GM20431 (cell line): ENCODE measurements around the gene LRIG1.
"Not testable (repeated sequence)": the region's sequence is repeated elsewhere in the genome, so short reads cannot be mapped to it uniquely, and the experiment has no call there.

Experiments used
- in situ Hi-C: fragments of 300-500 bp; cut with MseI, MboI; formaldehyde crosslinking; loops from one replicate; pipeline ENCODE4 v1.15.0; 2020; ENCODE audit warnings: low sequenced_read_pairs; ENCODE audit not compliant: unreplicated experiment

The LRIG1 gene

DNA sequence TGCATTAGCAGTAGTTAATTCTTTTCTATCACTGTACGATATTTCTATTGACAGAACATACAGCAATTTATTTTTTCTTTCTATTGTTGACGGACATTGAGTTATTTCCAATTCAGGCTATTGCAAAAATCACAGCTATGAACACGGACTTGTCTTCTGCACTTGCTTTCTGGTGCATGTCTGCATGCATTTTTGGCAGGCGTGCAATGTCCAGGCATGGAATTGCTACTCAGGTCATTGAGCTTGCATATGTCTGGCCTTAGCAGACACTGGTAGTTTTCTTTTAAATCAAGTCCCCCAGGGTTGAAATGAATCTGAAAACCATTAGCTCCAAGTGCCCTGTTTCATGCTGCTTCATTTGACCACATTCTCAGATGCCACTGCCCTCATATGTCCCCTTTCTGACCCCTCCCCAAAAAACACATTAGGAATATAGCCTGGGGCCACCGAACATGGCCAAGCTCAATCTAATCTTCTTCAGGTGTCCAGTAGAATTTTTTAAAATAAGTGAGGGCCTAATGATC lies 72.8 kb downstream of the LRIG1 start:
- in situ Hi-C loops = no loop called here

DNA sequence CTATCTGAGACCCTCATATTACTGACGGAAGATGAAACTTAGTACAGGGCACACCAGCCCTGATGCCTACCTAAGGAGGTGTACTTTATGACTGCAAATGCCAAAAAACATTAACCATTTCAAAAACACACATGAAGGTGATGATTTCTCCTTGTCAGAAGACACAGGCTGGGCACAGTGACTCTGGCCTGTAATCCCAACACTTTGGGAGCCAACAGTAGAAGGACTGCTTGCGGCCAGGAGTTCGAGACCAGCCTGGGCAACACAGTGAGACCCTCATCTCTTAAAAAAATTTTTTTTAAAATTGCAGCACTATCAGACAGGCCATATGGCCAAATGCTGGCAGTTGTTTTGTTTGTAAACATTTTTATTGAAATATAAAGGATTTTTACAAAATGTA lies 73.5 kb downstream of the LRIG1 start:
- in situ Hi-C loops = no loop called here

DNA sequence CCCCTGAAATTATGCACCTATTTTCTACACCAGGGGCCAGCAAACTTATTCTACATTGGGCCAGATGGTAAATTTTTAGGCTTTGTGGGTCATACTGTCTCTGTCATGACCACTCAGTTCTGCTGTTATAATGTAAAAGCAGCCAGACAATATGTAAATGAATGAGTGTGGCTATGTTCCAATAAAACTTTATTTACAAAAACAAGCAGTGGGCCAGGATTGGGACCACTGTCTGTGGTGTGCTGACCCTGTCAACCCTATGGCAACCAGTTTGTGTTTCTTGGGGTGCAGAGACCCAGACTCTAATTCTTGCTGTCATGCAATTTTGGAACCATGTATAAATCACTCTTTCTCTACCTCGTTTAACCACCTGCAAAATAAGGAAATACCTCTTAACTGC lies 74.7 kb downstream of the LRIG1 start:
- in situ Hi-C loops = no loop called here

DNA sequence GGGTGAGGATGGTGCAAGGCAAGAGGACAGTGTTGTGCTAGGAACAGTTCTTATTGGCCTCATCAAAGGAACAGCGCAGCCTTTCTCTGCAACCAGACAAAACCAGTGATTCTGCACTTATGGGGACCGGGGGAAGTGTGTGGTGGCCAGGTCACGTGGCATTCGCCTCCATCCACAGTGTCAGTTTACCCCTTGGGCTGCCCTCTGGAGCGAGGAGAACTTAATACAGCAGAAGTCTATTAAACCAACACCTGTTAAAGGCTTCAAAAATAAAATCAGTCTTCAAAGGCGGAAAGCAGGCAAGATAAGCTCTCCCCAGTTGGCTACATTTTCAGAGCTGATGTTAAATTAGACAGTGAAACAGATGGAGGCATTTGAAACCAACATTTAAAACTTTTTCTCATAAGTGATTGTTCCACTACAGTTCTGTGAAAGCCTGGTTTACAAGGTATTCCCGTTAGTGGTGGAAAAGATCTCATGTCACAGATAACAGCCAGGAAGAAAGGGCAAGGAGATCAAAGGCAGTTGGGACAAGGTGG lies 75.2 kb downstream of the LRIG1 start:
- in situ Hi-C loops = no loop called here

DNA sequence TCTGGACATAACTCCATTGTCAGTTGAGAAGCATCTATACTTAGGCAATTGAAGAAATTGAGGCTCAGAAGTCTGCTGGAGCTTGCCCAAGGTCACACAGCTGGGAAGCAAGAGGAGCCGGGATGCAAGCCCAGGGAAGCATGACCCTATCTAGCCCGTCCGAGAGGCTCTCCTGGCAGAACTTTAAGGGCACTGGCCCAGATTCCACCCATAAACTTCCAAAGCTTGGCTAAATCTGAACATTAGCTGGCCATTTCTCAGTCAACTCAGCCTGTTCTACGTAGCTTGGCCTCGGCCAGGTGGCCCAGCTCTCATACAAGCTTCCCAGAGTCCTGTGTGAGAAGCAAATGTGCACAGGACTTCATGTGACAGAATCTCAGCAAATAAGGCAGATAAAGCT lies 75.8 kb downstream of the LRIG1 start:
- in situ Hi-C loops = no loop called here

DNA sequence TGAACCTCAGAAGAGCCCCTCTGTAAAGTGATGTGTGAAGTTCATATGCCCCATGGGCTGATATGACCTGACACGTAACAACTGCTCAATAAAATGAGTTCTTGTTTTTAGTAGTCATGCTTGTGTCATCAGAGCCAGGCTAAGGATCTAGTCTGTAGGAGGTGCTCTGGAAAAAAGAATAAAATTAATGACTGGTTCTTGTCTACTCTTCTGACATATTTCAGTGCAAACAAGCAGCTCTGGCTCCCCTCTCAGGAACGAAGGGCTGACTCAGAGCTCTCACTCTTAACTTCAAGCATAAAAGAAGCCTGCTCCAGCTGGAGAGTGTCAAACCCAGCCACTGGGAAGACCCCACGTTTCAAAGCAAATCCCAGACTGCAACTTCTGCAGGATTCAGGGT lies 77.0 kb downstream of the LRIG1 start:
- in situ Hi-C loops = no loop called here

DNA sequence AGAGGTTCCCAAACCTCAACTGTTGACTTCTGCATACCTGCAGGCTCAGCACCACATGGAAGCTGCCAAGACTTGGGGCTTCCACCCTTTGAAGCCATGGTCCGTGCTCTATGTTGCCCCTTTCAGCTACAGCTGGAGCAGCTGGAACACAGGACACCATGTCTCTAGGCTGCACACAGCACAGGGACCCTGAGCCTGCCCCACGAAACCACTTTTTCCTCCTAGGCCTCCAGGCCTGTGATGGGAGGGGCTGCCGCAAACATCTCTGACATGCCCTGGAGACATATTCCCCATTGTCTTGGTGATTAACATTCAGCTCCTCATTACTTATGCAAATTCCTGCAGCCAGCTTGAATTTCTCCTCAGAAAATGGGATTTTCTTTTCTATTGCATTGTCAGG lies 78.9 kb downstream of the LRIG1 start:
- in situ Hi-C loops = not testable (repeated sequence)

DNA sequence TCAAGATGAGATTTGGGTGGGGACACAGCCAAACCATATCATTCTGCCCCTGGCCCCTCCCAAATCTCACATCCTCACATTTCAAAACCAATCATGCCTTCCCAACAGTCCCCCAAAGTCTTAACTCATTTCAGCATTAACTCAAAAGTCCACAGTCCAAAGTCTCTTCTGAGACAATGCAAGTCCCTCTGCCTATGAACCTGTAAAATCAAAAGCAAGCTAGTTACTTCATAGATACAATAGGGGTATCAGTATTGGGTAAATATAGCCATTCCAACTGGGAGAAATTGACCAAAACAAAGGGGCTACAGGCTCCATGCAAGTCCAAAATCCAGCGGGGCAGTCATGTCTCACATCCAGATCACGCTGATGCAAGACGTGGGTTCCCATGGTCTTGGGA lies 79.7 kb downstream of the LRIG1 start:
- in situ Hi-C loops = not testable (repeated sequence)

DNA sequence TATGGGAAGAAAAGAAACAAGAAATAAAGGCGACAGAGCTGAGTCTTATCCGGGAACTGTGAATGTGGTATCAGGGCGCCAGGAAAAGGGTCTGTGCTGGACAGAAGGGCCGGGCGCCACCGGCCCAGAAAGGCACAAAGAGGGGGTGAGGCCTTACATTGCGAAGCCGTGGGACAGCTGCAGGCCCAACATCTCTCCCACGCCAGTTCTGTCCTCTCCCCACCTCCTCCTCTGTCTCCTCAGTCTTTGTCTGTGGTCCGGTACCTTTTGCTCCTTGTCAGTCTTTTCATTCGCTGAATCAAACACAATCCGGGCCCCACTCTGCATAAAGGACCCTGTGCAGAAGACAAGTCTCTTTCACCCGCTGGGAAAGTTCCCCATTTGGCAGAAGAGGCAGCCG lies 81.8 kb downstream of the LRIG1 start:
- in situ Hi-C loops = no loop called here

DNA sequence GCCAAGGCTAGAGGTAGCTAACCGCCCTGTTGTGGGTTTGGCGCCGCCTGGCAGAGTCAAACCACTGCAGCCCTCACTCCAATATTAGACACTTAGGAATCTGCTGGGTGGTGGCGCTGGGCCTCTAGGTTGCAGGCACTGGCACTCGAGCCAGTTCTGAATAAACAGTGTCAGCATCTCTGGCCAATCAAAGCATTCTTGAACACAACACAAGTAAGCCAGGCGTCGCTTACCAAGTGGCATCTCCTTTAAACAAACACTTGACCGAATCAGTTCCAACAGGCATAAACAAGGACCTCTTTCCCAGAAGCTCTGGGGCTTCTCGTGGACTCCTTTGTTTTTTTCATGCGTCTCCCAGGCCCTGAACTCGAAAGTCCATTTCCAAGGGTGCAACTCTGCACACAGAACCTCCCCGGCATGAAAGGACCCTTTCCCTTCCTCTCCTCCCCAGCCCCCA lies 82.3 kb downstream of the LRIG1 start:
- in situ Hi-C loops = no loop called here

DNA sequence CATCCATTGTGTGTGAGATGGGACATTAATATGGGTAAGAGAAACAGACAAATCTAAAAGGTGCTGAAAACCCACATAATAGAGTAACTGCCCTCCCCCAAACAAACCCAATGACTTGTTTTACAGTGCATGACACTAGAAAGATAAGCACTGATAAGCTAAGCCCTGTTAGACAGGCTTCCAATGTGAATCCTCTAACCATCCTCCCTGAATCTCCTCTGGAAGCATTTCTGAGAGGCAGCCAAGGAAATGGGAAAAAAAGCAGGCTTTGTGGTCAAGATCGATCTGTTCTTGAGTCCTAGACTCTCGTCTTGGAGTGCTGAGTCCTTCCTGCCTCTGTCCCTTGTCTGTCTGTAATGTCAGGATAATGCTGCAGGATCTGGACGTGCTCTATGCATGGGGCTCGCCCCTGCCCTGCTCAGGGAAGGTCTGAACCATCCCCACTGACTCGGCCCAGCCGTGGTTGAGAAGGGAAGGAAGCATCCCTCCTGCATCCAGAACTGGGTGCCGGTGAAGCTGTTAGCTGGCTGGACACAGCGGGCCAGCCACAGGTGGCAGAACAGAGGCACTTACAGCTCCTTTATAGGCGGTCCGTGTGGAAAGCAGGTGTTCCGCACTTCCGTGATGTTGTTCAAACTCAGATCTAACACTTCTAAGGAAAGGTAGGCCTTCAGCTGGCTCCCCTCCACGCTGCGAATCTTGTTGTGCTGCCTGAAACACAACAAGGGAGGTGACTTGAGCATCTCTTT lies 84.1 kb downstream of the LRIG1 start:
- in situ Hi-C loops = no loop called here

DNA sequence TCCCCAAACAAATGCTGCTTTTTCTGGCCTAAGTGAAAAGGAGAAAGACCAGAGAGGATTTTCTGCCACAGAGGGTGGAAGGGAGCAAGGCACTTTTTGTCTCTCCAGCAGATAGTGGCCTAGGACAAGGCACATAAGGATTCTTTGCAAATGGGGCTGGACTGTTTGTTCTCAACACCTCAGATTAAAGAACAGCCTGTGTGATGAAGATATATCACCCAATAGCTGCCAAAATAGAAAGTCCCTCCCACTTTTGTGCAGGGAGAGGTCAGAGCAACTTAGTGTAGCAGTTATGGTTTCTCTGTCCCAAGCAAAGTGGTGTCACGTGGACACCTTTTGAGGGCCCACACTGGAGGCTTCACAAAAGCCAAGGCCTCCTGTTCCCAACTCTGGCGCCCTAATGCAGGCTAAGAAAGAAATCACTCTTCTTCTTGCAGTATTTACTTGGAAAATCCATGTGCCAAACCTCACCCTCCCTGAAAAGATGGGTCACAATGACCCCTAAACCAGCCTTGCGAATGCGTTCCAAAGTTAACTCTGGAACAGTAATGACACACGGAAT lies 84.9 kb downstream of the LRIG1 start:
- in situ Hi-C loops = no loop called here

DNA sequence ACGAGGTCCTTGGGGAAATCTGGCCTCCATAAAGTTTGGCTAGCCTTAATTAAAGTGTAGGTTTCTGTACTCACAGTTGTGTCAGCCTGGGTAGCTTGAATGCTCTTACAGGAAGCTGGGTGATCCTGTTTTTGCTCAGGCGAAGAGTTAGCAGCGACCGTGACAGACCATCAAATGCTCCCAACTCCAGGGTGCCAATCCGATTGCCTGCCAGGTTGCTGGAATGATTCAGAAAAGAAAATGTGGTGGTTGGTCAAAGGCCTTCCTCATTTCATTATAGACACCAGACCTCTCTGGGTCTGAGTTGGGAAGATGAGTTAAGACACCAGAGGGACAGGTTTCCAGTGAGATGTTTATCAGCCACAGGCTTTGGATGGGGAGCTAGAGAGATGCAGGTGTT lies 86.0 kb downstream of the LRIG1 start:
- in situ Hi-C loops = no loop called here

DNA sequence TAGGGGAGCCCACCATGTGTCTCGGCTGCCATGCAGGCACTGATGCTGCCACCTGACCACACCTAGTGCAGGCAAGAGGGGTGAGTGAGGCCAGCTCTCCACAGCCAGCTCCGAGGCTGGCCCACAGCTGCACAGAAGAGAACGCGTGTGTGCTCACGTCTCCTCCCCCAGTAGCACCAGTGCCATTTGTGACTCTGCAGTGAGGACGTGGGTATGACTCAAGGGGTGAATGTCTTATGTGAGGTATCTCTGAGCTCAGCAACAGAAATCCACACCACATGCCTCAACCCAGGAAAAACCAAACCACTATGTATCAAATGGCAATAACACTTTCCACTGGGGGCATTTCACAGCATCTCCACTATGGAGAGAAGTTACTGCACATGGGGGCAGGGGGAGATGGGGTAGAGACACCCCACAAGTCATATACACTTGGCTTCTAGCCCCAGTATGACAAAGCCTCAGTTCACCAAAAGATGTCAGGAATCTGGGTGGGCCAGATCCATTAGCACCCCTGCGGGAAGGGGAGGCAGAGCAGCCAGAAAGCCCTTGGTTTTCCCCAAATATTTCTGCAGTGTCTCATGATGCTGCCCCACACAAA lies 87.6 kb downstream of the LRIG1 start:
- in situ Hi-C loops = no loop called here

DNA sequence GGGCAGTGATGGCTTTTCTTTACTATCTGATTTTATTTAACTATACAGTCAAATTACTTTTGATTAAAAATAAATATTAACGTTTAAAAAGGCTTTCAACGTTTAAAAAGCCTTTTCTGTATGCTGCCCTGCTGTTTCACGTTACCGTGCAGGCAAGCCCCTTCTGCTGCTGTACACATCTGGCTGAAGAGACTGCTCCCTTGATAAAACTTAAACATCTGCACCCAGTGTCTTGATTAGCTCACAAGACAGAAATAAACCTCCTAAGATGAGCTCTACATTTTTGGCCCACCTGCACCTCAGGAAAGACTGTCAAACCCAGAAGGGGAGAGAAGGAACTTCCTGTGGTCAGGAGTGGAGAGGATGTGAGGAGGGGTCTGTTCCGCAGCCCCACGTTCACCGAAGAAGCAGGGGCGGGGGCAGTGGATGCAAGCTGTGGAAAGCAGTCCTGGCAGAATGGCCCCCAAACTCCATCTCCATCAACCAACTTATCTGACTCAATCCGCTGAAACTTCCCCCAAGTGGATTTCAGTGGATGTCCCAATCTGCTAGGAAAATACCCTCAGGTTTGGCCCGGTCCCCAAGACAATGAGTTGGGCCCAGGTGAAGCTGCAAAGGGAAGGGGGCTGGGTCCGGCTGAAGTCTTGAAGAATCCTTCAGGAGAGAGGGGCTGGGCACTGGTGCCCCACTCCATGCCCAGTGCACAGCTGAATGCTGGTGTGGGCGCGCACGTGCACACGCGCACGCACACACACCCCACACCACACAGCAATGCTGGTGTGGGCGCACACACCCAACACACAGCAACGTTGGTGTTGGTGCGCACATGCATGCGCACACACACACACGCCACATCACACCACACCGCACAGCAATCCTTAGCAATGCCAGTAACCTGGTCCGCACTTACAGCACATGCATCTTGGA lies 88.6 kb downstream of the LRIG1 start:
- in situ Hi-C loops = no loop called here

DNA sequence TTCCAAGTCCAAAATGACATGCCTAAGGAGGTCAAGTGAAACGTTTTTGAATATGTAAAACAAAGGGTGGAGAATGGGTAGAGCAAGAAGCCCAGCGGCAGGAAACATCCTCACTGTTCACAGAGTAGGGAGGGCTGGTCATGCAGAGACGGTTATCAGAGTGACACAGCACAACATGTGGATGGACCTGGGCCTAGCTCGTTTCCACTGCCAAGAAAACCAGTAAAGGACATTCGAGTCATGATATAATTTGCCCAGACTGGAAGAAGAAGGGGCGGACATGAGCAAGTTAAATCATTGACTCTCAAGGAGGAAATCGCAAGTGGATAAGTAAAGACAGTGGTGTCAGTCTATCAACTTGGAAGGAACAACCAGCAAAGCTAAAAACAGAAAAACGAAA lies 89.3 kb downstream of the LRIG1 start:
- in situ Hi-C loops = no loop called here

DNA sequence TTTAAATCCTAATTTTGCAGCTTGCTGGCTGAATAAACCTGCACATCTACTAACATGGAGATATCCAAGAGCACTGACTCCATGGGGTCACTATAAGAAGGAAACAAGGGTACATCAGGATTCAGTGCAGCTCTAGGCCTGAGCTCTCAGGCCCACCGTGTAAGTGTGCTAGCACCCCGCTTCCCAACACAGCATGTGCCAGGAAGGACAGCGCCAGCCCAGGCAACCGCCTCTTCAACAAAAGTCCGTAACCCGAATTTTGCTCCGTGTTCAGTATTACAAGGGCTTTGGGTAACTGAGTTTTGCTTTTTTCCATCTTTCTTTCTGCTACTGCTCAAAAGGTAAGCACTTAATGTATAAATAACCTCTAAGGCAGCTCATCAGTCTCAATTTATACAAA lies 89.8 kb downstream of the LRIG1 start:
- in situ Hi-C loops = no loop called here

DNA sequence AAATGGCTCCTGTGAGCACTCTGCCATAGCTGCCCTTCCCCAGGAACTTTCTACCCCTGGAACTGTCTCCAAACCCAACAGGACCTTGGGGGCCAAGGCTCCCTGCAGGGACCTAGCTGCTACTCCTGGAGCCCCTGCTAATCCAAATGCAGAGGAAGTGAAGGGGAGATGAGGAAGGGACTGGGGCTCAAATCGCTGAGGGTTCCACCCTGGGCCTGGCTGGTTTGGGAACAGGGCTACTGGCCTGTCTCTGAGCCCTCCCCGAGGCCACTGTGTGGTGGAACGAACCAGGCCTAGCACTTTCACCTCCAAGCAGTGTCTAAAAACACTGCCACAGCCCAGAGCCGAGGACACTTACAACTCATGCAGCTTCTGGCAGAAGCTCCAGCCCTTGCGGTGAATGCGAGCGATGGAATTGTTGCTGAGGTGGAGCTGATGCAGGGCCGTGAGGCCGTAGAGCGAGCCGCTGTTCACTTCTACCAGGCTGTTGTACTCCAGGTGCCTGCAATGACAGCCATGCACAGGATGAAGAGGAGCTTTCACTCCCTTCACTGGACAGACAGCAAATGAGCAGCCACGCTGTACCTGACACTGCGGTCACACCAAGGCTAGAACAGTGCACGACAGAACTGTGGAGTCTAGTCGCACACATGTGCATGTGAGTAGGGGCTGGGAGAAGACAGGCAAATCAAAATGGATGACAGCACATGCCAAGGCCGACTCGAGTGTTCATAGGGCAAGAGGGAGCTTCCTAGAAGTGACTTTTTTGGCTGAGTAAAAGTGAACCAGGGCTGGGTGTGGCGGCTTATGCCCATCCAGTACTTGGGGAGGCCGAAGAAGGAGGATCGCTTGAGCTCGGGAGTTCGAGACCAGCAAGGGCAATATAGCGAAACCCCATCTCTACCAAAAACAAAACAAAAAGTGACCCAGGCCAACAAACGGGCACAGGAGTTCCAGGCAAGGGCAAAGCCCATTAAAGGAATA lies 90.8 kb downstream of the LRIG1 start:
- in situ Hi-C loops = loop anchor here (10.0 kb wide), 1 partner anchor 405 kb away; no protein-coding TSS in a partner anchor
